GM12874 (cell line): ENCODE measurements around the gene CNTN2.

Source experiments
- TF ChIP-seq, protein P1 (sequence below): IDR thresholded peaks from 2 replicates; pipeline ENCODE4 v1.5.1; 2011; ENCODE audit warnings: low read depth, mild to moderate bottlenecking, control low read depth, low read length, moderate library complexity; ENCODE audit not compliant: insufficient read depth

The CNTN2 gene

DNA sequence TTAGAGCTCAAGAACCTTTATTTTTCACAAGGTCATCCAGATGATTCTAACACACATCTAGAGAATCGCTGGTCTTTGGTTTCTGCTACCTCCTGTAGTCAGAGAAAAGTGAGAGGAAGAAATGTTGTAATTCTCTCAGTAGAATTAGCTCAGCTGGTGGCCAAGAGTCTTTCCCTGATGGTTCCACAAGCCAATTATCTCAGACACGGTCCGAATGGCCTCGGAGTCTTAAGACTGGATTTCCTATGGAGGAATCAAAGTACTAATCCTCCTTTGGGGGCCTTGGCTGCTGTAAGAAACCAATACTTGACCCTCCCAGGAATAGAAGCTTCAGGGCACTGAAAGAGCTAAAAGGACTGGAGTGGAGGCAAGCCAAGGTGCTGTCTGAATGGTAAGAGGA, 39.4 kb downstream of the CNTN2 start:
- TF ChIP-seq, protein P1, sequence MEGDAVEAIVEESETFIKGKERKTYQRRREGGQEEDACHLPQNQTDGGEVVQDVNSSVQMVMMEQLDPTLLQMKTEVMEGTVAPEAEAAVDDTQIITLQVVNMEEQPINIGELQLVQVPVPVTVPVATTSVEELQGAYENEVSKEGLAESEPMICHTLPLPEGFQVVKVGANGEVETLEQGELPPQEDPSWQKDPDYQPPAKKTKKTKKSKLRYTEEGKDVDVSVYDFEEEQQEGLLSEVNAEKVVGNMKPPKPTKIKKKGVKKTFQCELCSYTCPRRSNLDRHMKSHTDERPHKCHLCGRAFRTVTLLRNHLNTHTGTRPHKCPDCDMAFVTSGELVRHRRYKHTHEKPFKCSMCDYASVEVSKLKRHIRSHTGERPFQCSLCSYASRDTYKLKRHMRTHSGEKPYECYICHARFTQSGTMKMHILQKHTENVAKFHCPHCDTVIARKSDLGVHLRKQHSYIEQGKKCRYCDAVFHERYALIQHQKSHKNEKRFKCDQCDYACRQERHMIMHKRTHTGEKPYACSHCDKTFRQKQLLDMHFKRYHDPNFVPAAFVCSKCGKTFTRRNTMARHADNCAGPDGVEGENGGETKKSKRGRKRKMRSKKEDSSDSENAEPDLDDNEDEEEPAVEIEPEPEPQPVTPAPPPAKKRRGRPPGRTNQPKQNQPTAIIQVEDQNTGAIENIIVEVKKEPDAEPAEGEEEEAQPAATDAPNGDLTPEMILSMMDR = no peak

GRCh38 chr1:205084360-205084759, 41.3 kb downstream of the CNTN2 start, which contains the start of gene TMEM81:
Gene TMEM81 (minus strand): TSS chr1:205084460. CDS start chr1:205084320, 140 bp downstream.
- TF ChIP-seq, protein P1 = no peak

DNA sequence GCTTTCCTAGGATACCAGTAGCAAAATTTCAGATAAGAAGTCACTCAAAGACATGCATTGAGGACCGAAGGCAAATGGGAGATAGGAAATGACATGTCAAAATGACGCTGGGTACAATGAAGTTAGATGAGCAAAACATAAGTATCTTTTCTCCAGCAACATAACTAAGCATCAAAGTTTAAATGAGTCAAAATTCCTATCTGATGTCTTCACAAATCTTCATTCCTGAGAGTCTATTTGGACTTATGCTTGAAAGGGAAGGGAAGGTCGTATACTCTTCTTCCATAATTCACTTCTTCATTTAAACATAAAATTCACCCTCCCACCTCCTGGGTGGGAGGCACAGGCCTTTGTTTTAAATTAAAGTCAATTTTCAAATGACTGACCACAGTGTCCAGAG, 45.3 kb downstream of the CNTN2 start:
- TF ChIP-seq, protein P1 = no peak

DNA sequence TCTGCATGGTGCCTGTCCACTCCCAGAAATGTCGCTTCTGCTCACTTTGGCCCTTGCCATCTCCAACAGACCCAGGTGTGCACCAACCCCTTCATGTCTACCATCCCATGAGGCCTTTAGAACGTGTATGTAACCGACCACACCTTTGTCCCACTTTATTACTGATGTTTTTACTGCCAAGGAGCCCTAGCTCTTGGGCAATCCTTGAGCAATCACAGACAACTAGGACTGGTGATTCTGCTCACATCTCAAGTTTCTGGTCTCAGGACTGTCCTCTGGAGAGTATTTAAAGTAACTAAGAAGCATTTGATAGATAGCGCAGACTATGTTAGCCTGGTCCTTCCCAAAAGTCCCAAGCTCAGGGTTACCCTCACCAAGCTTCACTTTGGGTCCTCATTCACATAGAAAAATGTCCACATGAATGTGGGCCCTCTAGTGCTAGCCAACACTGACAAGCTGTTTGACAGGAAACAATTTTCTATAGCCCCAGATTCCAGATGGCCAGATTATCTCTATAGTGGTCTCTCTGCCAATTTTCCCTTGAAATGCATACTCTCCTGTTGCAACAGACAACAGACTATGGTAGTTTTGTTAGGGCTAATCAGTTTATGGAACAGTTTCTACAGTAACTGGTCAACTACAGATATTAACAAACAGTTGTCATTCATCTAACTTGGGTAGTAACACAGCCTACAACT, 48.2 kb downstream of the CNTN2 start:
- TF ChIP-seq, protein P1 = no peak

DNA sequence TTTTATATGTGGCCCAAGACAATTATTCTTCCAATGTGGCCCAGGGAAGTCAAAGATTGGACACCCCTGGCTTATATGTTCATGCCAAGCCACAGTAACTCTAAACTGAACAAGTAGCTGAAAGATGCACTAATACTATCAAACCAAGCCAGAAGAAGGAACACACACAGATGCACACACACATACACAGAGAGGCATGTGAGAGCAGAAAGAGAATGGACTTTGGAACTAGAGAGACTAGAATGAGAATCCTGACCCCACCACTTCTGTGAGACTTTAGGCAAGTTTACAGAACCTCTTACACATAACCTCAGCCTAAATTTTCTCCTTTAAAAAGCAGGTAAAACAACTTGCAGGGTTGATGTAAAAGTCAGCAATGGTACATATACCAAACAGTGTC, 52.4 kb downstream of the CNTN2 start:
- TF ChIP-seq, protein P1 = no peak

GRCh38 chr1:205098242-205098641, 55.2 kb downstream of the CNTN2 start:
- TF ChIP-seq, protein P1 = no peak

DNA sequence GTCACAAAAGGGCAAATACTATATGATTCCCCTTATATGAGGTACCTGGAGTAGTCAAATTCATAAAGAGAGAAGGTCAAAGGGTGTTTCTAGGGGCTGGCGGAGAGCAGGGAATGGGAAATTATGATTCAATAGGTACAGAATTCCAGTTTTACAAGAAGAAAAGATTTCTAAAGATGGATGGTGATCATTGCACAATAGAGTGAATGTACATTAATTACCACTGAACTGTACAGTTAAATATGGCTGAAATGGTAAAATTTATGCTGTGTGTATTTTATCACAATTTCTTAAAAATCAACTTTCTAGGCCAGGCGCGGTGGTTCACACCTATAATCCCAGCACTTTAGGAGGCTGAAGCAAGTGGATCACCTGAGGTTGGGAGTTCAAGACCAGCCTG, 59.4 kb downstream of the CNTN2 start:
- TF ChIP-seq, protein P1 = no peak
